ENCODE results near the gene MYO7A. TPM values are rescaled to one million over a fixed set of nuclear protein-coding genes. Genes with fewer than 3 reads are reported as not detected.

The MYO7A gene
- total and polyA plus RNA-seq, 2 of the 8 experiments (the other 6 are each of a cell fraction or from before 2014, with no cell fraction given), result 1.5 to 1.9 TPM

GRCh38 chr11:77124041-77124440 lies 4.0 kb upstream of the MYO7A start (continued):
- TF ChIP-seq TAF1 (IDR thresholded peaks at IDR 0.05; ENCODE audit: low read depth, low read length) (no peak), SUZ12 (IDR thresholded peaks at IDR 0.05; ENCODE audit: low read length) (no peak), SP2 (IDR thresholded peaks at IDR 0.05; ENCODE audit: low read length) (no peak), SIX5 (IDR thresholded peaks at IDR 0.05; ENCODE audit: low read depth, low read length) (no peak)
